T-helper 1 cell treated with Interleukin-12 subunit alpha and Interleukin-12 subunit beta and Interleukin-4 antibody, amounts not matched to agents 30 ng/mL and 1 ng/mL, for 36 hours (primary cell): ENCODE data around the gene GPR158. TPM values are rescaled to one million over a fixed set of nuclear protein-coding genes. Genes with fewer than 3 reads are reported as not detected.

Source experiments
- intact Hi-C: fragments of 100-400 bp; cut with micrococcal nuclease; formaldehyde crosslinking; loops from one replicate; pipeline ENCODE4 v1.15.1; 2024
- total RNA-seq: library from RNA; stranded (reverse); gene quantifications from 2 replicates; pipeline ENCODE4 v1.2.3, GENCODE V29; 2022

The GPR158 gene
- total RNA-seq, 1 donor from 2014 or later = not detected

DNA sequence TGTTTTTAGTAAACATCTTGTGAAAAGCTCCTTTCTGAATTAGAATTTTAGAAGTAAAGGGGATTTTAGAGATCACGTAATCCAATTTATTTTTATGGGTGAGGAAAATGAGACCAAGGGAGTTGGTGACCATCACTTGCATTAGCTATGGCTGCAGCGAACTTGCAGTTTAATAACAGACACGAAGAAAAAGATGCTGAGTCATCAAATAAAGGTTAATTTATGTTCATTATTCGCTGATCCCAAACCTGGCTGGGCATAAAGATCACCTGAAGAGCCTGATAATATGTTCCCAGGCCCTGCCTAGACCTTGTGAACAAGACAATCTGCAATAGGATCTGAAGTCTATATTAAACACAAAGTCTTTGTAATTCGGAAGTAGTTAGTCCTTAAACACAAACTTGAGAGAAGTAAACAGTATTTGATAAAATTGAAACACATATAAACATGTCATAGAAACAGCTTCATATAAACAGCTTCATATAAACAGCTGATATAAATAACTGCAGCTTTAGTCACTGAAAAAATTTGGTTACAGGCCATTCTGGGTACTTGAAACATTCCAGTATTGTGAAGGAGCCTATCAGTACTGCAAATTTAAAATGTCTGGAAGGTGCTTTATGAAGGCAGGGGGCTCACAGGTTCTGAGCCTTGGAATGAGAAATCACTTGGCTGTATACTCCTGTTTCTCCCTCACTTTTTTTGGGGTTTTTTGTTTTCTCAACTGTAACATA lies 16.5 kb downstream of the GPR158 start:
- intact Hi-C loops = no loop called here

DNA sequence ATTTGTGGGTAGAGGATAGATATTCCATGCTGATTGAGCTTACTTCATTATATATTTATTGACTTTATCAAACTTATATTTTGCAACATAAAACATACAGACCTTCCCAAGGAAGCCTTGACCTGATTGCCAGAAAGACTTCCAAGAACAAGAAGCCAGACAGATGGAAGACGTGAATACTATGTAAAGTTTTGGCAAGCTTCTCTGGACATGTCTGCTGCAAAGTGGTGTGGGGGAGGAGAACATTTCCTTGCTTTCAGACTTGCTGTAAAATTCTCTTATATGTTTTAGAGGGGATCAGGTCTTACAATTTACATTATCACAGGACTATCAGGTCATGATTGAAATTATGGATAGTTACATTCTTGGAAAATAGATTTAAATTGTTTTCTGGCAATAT lies 23.4 kb downstream of the GPR158 start:
- intact Hi-C loops = no loop called here

DNA sequence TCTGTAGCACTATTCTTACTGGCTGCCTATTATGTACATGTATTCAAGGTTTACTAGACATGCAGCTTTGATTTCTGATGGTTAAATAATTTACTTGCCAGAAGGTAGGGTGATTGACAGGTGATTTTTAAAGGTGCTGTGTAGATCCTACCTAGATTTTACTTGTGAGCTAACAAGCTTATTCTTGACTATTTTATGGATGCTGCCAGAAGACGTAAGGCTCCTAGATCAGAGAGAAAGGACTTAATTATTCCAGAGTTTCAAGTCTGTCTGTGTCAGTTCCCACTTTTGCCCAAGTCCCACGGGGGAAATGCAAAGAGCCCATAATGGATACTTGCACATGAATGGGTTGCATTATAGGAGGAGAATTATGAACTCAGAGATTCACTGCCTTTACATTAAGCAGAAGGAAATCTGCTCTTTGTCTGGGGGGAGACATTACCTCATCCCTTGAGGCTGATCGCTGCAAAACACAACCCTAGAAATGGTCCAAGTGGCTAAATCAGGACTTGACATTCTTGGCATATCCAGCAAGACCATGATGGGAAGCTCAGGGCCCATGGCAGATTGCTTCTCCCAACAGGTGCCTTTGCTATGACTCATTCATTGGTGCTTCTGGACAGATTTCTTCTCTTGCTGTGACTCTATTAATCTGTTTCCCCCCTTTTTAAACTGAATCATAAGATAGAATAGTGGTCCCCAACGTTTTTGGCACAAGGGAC lies 32.1 kb downstream of the GPR158 start:
- intact Hi-C loops = no loop called here

DNA sequence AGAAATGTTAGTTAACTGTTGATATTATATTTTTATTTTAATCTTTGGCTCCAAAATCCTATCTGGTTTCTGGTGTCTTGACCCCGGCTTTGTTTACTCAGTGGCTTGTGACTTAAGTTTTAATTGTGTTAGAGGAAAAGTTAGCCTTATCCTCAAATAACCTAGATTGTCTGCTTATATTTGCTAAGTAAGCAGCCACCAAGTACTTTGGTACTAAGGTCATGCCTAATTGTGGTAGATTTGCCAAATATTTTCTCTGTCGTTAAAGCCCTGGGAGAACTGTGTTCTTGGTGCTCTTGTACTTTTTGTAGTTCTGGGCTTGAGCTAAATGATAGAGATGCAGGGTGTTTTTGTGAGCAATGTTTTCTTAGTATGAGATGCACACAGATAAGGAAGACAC lies 34.8 kb downstream of the GPR158 start:
- intact Hi-C loops = no loop called here

DNA sequence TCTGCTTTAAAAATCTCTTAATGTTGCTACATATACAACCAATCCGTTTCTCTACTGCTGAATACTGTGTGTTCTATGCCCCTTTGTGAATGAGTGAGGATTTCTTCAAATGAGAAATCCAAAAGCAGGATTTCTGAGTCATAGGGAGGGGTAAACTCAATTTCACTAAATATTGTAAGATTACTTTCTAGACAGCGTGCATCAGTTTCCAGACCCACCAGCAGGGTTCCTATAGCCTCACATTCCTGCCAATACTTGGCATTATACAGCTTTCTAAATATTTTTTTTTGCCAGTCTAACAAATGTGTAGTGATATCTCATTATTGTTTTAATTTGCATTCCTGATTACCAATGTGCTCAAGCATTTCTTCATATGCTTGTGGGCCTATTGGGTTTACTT lies 35.5 kb downstream of the GPR158 start:
- intact Hi-C loops = no loop called here

DNA sequence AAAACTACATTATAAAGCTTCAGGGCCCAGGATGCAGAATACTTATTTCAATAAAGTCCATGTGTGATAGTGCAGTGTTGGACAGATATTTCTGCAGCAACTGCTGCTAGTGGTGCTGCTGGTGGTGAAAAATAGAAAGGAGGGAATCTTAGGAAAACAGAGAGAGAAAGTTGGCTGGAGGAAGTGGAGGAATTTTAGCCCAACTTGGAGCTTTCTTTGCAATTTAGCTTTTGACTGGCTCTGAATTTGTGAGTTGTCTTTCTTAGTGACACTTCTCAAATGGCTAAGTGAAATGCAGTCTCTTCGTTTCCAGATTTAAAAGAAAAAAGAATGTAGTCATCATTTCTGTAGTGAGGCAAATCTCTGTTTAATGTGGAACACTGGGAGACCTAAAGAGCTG lies 45.4 kb downstream of the GPR158 start:
- intact Hi-C loops = no loop called here

DNA sequence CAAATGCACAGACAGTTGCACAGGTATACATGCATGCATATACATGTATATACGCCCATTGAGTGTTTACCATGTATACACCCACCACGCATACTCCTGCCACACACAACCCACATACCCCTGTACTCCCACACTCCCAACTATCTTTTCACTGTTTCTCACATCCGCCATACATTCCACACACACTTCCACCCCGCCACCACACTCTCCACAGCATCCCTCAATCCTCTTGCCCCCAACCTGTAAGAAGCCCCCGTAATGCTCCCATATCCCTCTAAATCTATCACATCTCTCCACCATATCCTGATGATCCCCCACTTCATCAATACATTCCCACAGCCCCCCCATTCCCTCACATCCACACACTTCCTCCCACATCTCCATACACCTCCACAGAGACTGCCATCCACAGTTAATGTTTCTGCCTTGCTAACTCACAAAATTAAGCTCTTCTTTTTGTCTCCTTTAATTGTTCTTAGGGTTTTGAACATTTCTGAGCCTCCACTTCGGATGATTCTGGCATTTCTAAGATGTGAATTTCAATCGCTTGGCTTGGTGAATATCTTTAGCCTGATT lies 47.4 kb downstream of the GPR158 start:
- intact Hi-C loops = no loop called here

DNA sequence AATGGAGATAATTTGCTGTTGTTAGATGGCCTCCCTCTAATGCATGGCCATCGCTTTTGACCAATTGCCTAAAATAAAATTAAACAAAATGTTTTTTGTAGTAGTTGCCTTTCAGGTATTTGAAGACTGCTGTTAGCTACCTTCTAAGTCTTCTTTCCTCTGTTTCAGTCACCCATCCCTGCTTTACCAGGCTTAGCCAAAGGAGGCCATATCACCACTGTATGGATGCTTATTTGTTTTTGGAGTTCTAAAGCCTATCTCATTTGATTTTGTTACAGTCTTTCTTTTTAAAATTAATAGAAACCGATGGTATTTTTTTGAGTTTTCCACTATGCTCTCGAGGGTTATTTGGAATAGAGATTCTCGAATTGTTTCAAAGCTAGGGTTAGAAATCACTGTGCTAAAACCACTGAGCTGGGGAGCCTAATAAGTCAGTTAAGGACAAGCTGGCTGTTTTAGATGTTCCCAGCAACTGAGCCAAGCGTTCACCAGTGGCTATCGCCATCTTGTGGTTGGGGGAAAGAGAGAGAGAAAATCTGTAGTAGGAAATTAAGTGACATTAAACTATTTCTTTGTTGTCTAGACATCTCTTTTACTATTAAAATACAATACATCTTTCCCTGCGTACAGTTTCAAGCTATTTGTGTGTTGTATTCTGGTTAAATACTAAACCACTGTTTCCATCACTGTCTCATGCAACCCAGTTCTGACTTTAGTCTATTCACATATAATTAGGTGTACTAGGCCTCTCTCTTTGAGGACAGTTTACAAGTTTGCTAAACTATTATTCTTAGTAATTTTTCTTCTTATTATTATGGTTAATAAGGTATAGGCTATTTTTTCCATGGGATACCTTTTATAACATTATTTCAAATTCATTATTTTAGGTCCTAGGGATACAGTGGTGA lies 52.2 kb downstream of the GPR158 start:
- intact Hi-C loops = loop anchor here (1.0 to 2.0 kb wide), 2 partner anchors 114 to 584 kb away; no protein-coding TSS in a partner anchor

DNA sequence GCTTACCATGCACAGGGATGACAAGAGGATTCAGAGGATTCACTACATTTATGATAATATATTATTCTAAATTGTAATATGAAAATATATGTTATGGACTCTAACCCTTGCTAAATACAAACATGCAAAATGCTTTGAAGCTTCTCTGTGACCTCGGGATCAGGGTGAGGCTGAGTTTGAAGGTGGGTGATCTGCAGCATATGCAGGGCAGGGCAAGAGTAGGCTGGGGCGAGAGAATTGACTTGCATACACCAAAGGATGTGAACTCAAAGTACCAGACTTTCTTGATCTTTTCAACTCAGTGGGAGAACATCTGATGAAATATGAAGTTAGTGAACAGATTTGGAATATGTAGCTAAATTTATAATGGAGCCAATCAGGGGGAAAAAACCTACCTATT lies 57.0 kb downstream of the GPR158 start:
- intact Hi-C loops = no loop called here

DNA sequence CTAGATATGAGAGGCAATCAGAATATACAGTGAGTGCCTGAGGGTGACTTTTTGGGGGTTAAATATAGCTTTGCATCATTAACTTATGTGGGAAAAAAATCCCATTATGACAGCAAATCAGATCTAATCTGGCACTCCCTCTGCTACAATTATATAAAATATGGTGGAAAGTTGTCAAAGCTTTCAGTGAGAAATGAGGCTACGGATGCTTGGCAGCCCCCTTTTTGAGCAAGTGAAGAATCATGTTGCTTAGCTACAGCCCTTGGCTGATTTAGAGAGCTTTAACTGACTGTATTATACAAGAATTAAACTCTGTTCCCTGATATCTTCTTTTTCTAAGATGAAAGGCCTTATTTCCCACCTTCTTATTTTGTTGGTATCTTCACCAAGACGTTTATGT lies 57.4 kb downstream of the GPR158 start:
- intact Hi-C loops = no loop called here

DNA sequence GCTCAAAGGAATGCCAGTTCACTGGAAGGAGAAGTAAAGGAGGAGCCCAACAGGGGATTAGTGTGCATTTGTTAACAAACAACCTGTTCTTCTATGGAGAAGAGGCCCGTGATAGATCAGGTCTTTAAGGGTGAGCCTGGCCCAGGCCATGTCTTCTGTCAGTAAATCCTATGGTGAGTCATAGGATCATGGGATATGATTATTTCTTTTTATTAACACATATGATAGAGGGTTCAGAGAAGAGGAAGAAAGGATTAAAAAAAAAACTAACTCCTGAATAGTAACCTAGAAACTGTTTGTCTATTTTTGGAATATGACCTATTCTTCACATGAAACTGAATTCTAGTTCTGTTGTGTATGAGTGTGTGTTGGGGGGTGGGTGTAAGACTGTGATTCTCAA lies 70.4 kb downstream of the GPR158 start:
- intact Hi-C loops = no loop called here

DNA sequence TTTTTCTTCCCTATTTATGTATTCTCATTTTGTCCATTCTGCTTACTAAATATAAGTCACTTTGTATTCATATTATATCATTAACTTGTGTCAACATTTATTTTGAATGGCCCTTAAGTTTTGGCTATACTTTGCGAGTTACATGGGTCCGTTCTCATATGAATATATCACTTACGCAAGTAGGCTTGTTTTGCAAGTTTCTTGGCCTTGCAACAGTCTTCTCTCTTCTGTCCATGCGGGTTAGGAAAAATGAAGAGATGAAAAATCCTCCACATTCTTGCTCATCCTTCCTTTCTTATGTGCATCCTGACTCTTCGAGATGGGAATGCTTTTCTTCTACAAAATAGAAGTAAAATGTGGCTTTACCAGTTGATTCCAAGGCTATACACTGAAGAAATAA lies 82.8 kb downstream of the GPR158 start:
- intact Hi-C loops = no loop called here

DNA sequence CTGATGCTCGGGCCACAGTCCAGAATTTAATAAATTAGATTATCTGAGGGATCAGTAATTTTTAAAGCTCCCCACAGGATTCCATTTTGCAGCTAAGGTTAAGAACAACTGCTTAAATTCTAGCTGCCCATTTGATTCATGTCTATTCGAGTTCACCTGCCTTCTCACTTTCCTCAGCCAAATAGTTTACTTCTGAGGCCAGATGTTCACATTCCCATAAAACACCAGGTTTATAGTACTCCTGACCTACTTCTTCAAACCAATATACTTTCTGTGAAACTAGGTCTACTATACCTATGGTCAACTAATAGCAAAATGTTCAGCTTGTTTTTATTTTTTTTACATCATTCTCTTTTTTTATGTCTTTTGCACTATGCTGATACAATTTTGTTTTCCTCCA lies 86.3 kb downstream of the GPR158 start:
- intact Hi-C loops = no loop called here

DNA sequence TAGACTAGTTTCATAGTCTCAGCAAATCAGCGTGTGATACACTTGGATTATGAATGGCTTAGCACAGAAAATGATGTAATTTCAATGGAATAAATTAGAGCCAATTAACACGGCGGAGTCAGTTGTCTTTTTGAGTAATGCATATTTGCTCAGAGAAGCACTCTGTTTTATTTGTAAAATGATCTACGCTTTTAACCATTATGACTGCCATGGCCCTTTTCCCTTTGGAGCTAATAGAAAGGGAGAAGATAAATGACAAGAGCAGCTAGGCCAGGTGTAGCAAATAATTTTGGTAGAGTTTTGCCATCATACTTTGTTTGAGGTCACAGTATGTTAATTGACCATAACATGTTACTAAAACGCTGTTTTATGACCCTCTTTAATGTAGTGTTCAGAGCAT lies 86.8 kb downstream of the GPR158 start:
- intact Hi-C loops = no loop called here

DNA sequence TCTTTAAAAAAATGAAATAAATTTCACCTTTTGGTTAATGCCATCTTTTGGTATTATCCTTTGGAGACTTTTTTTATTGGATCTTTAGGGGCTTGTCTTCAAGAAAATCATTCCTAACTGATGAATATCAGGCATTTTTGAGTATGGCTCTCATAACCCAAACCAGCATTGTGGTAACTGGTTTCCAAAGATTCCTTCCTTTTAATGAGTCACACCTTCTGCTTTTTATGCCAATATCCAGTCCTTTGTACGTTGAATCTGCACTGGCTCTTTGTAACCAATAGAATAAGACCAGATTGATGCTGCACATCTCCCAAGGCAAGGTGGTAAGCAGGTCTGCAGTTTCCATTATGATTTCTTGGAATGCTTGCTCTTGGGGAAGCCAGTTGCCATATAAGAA lies 89.1 kb downstream of the GPR158 start:
- intact Hi-C loops = no loop called here

DNA sequence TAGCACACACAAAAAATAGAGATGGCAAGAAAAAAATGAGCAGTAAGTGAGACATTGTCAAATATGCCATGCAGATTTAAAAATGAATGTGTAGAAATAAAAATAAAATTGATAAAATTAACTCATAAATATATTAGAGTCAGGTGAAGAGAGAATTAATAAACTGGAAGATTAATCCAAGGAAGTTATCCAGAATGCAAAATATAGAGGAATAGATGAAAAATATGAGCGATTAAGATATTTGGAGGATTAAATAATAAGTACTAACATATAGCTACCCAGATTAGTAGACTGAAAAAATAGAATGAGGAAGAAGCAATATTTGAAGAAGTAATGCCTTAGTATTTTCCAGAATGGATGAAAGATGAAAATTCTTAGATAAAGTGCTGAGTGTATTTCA lies 103.4 kb downstream of the GPR158 start:
- intact Hi-C loops = no loop called here

DNA sequence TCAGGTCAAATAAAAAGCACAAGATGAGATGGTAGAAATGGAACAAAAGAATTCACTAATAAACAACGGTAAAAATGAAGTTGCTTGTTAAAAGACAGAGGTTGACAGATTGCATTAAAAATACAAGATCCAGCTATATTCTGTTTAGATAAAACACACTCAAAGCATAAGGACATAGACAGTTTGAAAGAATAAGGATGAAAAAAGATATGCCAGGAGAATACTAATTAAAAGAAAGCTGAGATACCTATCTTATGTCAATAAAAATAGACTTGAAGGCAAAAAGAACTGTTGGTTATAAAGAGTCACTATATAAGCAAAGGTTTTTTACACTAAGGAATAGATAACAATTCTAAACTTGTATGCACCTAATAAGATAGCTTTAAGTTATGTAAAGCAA lies 105.3 kb downstream of the GPR158 start:
- intact Hi-C loops = no loop called here

DNA sequence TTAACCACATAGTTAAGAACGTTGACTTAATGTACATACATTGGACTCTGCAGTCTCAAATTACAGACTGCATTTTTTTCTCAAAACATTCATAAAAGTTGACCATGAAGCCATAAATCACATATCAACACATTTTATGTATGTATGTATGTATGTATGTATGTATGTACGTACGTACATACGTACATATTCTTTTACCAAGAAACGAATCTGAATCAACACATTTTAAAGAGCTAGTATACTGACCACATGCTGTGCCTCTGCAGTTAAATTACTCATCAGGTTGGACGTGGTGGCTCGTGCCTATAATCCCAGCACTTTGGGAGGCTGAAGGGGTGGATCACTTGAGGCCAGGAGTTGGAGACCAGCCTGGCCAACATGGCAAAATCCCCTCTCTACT lies 105.8 kb downstream of the GPR158 start:
- intact Hi-C loops = no loop called here

DNA sequence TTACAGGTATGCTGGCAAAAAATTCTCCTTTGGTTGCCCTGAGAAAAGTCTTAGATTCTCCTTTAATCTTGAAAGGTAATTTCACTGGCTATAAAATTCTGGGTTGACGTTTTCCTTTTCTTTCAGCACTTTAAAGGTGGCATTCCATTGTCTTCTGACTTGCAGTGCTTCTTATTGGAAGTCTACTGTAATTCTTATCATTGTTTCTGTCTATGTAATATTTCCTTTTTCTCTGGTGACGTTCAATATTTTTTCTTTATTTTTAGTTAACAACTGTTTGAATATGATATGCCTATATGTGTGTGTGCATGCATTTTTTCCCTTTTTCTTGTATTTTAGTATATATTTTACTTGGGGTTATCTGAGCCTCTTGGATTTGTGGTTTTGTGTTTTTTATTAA lies 111.0 kb downstream of the GPR158 start:
- intact Hi-C loops = no loop called here

DNA sequence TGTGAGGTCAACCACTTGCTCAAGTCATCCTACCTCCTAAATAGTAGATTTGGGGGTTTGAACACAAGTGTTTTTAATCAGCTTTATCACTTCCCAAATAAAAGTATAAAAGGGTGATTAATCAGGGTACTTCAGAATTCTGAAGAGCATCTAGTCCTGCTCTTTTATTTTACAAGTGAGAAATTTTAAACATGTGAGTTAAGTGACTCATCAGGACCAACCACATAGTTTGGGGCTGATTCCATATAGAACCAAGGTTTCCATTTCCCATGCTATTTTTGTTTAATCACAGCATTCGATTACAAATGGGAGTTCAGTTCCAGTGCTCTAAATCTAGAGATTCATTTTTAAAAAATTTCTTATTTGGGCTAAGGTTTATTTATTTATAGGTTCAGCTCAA lies 113.4 kb downstream of the GPR158 start:
- intact Hi-C loops = no loop called here

DNA sequence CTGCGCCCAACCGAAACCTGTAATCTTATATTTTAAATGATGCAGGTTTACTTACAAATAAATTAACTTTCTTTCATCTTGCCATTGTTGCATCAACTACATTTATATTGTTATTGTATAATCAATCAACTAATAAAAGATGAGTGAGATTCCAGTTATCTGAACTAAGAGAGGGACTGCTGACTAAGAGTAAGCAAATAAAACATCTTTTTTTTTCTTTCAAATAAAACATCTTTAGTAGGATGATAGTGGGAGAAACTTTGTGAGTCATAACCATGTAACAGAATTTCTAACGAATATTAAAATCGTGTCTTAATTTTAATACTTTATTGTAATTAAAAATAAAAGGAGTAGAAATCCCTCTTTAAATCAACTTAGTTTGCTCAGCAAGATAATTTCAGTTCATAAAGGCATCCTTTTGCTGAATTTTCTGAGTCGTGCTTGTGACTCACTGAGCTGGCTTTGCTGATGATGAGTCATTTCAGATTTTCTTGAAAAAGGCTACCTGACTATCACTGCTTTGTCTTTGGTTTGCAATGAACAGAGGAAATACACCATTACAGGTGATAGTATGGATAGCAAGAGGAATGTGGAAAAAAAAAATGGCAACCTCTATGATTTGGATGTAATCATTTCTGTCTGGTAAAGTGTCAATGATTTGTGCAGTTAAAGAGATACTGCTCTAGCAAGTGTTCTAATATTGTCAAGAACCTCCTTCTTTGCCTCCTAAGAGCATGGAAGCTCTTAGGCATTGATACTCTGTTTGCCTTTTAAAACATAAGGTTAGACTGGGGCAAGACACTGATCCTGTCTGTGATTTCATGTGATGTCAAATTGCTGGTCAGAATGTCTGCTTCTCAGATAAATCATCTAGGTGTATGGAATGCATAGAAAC lies 119.5 kb downstream of the GPR158 start:
- intact Hi-C loops = no loop called here
